Vagina (tissue), 2 donors: ENCODE data around the gene C11orf24. TPM values are rescaled to one million over a fixed set of nuclear protein-coding genes. Genes with fewer than 3 reads are reported as not detected.

ENCODE experiments used
- DNase-seq, 2 donors: peaks; one replicate each; pipeline ENCODE4 v3.0.0-alpha.2; 2017; ENCODE audit errors: extremely low spot score in 2 of 2
- H3K27ac ChIP-seq: fragments of 200-600 bp; sonication (generic); one replicate; pipeline ENCODE4 v1.5.1; 2019
- H3K27me3 ChIP-seq: fragments of 200-600 bp; sonication (generic); one replicate; pipeline ENCODE4 v1.5.1; 2019
- H3K36me3 ChIP-seq, 2 donors: fragments of 200-600 bp; sonication (generic); one replicate each; pipeline ENCODE4 v1.5.1; 2017 to 2019
- H3K4me1 ChIP-seq: fragments of 200-600 bp; sonication (generic); one replicate; pipeline ENCODE4 v1.5.1; 2019
- H3K4me3 ChIP-seq, 2 donors: fragments of 200-600 bp; sonication (generic); 1 replicate in 1 of 2; 2 replicates in 1 of 2; pipeline ENCODE4 v1.5.1; 2016 to 2019
- H3K9me3 ChIP-seq: fragments of 200-600 bp; sonication (generic); one replicate; pipeline ENCODE4 v1.5.1; 2019
- CTCF ChIP-seq, 3 experiments: fragments of 450-650 bp in 2 of 3; fragments of 200-600 bp in 1 of 3; sonication (generic) in 1 of 3; IDR thresholded peaks; one replicate each; pipeline ENCODE4 v1.5.1; 2017 to 2019; ENCODE audit warnings: antibody characterized with exemption in 3 of 3, mild to moderate bottlenecking in 2 of 3, moderate library complexity in 2 of 3
- POLR2A ChIP-seq, 2 donors: fragments of 450-650 bp; IDR thresholded peaks; one replicate each; pipeline ENCODE4 v1.6.1; 2017; ENCODE audit warnings: antibody characterized with exemption in 2 of 2, mild to moderate bottlenecking in 2 of 2, moderate library complexity in 2 of 2
- POLR2AphosphoS5 ChIP-seq, 2 donors: sonication (generic); formaldehyde crosslinking; IDR thresholded peaks; one replicate each; pipeline ENCODE4 v1.9.0; 2017; ENCODE audit warnings: antibody characterized with exemption in 2 of 2, mild to moderate bottlenecking in 2 of 2, low read depth in 1 of 2; ENCODE audit not compliant: insufficient read depth in 1 of 2
- intact Hi-C: fragments of 100-400 bp; cut with DNase I; formaldehyde crosslinking; loops from one replicate; pipeline ENCODE4 v1.15.1; 2023
- total RNA-seq: library from RNA; depleted of rRNA; stranded (reverse); fragments of >200 nt; gene quantifications from one replicate; pipeline ENCODE4 v1.2.3, GENCODE V29; 2016

The C11orf24 gene
- total RNA-seq, 1 donor from 2014 or later = 38.1 TPM

DNA sequence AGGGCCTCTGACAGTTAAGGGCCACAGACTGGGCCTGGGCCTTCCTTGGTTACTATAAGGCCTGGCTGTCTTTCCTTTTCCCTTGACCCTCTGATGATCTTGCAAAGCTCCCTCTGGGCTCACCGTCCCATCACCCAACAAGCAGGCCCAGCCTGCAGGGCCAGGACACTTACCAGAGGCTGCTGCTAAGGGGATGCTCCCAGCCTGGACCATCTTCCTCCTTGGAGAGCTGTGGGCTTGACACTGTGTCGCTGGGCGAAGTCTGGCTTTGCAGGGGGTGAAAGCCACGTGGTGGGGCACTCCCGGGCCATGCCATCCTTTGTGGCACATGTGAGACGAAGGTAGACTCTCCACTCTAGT lies 3.9 kb downstream of the C11orf24 start:
- TF ChIP-seq POLR2AphosphoS5 (IDR thresholded peaks at IDR 0.05; ENCODE audit: insufficient read depth in 1 of 2, low read depth in 1 of 2) (no peak), POLR2A (IDR thresholded peaks at IDR 0.05) (no peak), CTCF (IDR thresholded peaks at IDR 0.05) (no peak)
- Histone ChIP-seq H3K27me3 (no peaks in the 10 kb centered on the region), H3K36me3 (peaks cover 0 to 33% of the 10 kb centered on the region in 2 donors), H3K4me3 (no peak overlapping the region), H3K9me3 (no peaks in the 10 kb centered on the region), H3K27ac (no peak overlapping the region), H3K4me1 (peaks cover 43% of the 10 kb centered on the region)
- peak in 1 of 2 donors; percentile 52 for DNase-seq
- intact Hi-C loops = no loop called here

- Histone ChIP-seq H3K36me3 (peaks cover 0 to 38% of the 10 kb centered on the region in 2 donors), H3K9me3 (no peaks in the 10 kb centered on the region), H3K27me3 (no peaks in the 10 kb centered on the region), H3K4me1 (peaks cover 37% of the 10 kb centered on the region), H3K4me3 (no peak overlapping the region), H3K27ac (no peak overlapping the region)
- intact Hi-C loops = no loop called here
- peak in 1 of 2 donors; percentile 70 for DNase-seq
- TF ChIP-seq POLR2A (IDR thresholded peaks at IDR 0.05) (no peak), CTCF (IDR thresholded peaks at IDR 0.05) (no peak), POLR2AphosphoS5 (IDR thresholded peaks at IDR 0.05; ENCODE audit: insufficient read depth in 1 of 2, low read depth in 1 of 2) (no peak)
Observed at GRCh38 chr11:68266936-68267880, 4.6 kb downstream of the C11orf24 start.

- Histone ChIP-seq H3K27ac (no peak overlapping the region), H3K4me1 (peaks cover 34% of the 10 kb centered on the region), H3K9me3 (no peaks in the 10 kb centered on the region), H3K4me3 (no peak overlapping the region), H3K36me3 (peaks cover 0 to 47% of the 10 kb centered on the region in 2 donors), H3K27me3 (no peaks in the 10 kb centered on the region)
- intact Hi-C loops = no loop called here
- DNase-seq = peak in 1 of 2 donors; percentile 55
- TF ChIP-seq POLR2A (IDR thresholded peaks at IDR 0.05) (no peak), POLR2AphosphoS5 (IDR thresholded peaks at IDR 0.05; ENCODE audit: insufficient read depth in 1 of 2, low read depth in 1 of 2) (no peak), CTCF (IDR thresholded peaks at IDR 0.05) (no peak)
Observed at GRCh38 chr11:68266121-68266891, 5.5 kb downstream of the C11orf24 start.

DNA sequence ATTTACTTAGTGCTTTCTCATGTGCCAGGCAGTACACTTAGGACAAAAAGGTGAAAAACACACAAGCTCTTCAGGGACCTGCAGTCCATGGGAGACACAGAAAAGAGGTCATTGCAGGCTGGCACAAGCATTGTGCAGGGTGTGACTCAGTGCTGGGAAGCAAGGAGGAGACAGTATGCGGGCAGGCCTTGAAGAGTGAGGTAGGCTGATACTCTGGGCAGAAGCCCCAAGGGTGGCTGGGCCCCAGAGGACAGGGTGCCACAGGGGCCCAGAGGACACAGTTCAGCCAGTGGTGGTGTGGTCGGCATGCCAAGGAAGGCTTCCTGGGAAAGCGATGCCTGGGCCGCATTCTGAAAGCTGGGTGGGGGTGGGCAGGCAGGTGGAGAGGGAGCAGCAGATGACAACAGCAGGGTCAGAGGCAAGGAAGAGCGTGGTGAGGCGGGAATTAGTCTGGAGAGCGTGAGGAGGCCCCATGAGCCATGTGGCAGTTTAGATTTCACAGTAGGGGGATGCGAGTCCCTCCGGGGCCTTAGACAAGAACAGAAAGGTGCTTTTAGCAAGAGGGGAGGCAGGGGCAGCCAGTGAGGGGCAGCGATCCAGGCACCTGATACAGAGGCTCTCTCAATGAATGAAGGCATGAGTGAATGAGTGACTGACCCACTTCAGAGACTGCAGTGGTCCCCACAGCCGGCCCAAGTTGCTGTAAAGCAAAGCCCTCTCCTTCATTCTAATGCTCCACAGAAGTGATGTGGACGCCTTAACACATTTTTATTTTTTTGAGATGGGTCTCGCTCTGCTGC lies 6.8 kb downstream of the C11orf24 start:
- TF ChIP-seq POLR2AphosphoS5 (IDR thresholded peaks at IDR 0.05; ENCODE audit: insufficient read depth in 1 of 2, low read depth in 1 of 2) (no peak), CTCF (IDR thresholded peaks at IDR 0.05) (no peak), POLR2A (IDR thresholded peaks at IDR 0.05) (no peak)
- Histone ChIP-seq H3K27me3 (no peaks in the 10 kb centered on the region), H3K9me3 (no peaks in the 10 kb centered on the region), H3K4me3 (no peak overlapping the region), H3K36me3 (peaks cover 0 to 57% of the 10 kb centered on the region in 2 donors), H3K4me1 (peaks cover 20% of the 10 kb centered on the region), H3K27ac (no peak overlapping the region)
- intact Hi-C loops = no loop called here
- DNase-seq = no peak
